Measurements from ENCODE around the gene TTC23. TPM values are rescaled to one million over a fixed set of nuclear protein-coding genes. Genes with fewer than 3 reads are reported as not detected.

Gene TTC23
- total RNA-seq, 1 donor from 2014 or later: 7.8 TPM

- Mint-ChIP-seq H3K36me3 (ENCODE audit: unreplicated experiment) (no peaks in the 10 kb centered on the region), H3K4me3 (ENCODE audit: unreplicated experiment) (no peak overlapping the region)
Observed at GRCh38 chr15:99123713-99124451, 125.5 kb downstream of the TTC23 start.

GRCh38 chr15:99122831-99123712 is 126.3 kb downstream of the TTC23 start:
- Mint-ChIP-seq H3K27me3 (ENCODE audit: unreplicated experiment) (peaks cover 5% of the 10 kb centered on the region), H3K27ac (ENCODE audit: unreplicated experiment) (peak overlapping the region; percentile 55), H3K4me1 (ENCODE audit: low read depth, unreplicated experiment) (peaks cover 18% of the 10 kb centered on the region), H3K9me3 (ENCODE audit: unreplicated experiment) (peaks cover 2% of the 10 kb centered on the region), H3K36me3 (ENCODE audit: unreplicated experiment) (no peaks in the 10 kb centered on the region), H3K4me3 (ENCODE audit: unreplicated experiment) (no peak overlapping the region)
- no peak for DNase-seq
- TF ChIP-seq CTCF (IDR thresholded peaks at IDR 0.05; ENCODE audit: partially characterized antibody, unreplicated experiment): no peak

More at GRCh38 chr15:99123713-99124451, 125.5 kb downstream of the TTC23 start:
- peaks cover 18% of the 10 kb centered on the region for H3K4me1 Mint-ChIP-seq (ENCODE audit: low read depth, unreplicated experiment)
- peaks cover 2% of the 10 kb centered on the region for H3K9me3 Mint-ChIP-seq (ENCODE audit: unreplicated experiment)
- no peak for TF ChIP-seq CTCF (IDR thresholded peaks at IDR 0.05; ENCODE audit: partially characterized antibody, unreplicated experiment)
- H3K27ac Mint-ChIP-seq (ENCODE audit: unreplicated experiment): peak overlapping the region; percentile 55
- peaks cover 5% of the 10 kb centered on the region for H3K27me3 Mint-ChIP-seq (ENCODE audit: unreplicated experiment)
- DNase-seq: peak; percentile 61

GRCh38 chr15:99121691-99122410 is 127.5 kb downstream of the TTC23 start:
- Mint-ChIP-seq H3K27ac (ENCODE audit: unreplicated experiment) (no peak overlapping the region), H3K36me3 (ENCODE audit: unreplicated experiment) (no peaks in the 10 kb centered on the region), H3K27me3 (ENCODE audit: unreplicated experiment) (peaks cover 5% of the 10 kb centered on the region), H3K4me3 (ENCODE audit: unreplicated experiment) (no peak overlapping the region), H3K4me1 (ENCODE audit: low read depth, unreplicated experiment) (peaks cover 18% of the 10 kb centered on the region), H3K9me3 (ENCODE audit: unreplicated experiment) (no peaks in the 10 kb centered on the region)
- no peak for DNase-seq
- TF ChIP-seq CTCF (IDR thresholded peaks at IDR 0.05; ENCODE audit: partially characterized antibody, unreplicated experiment): no peak

GRCh38 chr15:99121207-99121606 is 128.2 kb downstream of the TTC23 start:
- no peak for DNase-seq

More at GRCh38 chr15:99121207-99121606, 128.2 kb downstream of the TTC23 start:
- Mint-ChIP-seq H3K4me3 (ENCODE audit: unreplicated experiment) (no peak overlapping the region), H3K36me3 (ENCODE audit: unreplicated experiment) (no peaks in the 10 kb centered on the region), H3K27ac (ENCODE audit: unreplicated experiment) (no peak overlapping the region), H3K27me3 (ENCODE audit: unreplicated experiment) (peaks cover 5% of the 10 kb centered on the region), H3K9me3 (ENCODE audit: unreplicated experiment) (no peaks in the 10 kb centered on the region), H3K4me1 (ENCODE audit: low read depth, unreplicated experiment) (peaks cover 18% of the 10 kb centered on the region)
- TF ChIP-seq CTCF (IDR thresholded peaks at IDR 0.05; ENCODE audit: partially characterized antibody, unreplicated experiment): no peak
